ENCODE results near the gene ST6GALNAC3. TPM values are rescaled to one million over a fixed set of nuclear protein-coding genes. Genes with fewer than 3 reads are reported as not detected.
A peak's percentile ranks its signal among the peaks of the same experiment; 100 is the strongest.

The ST6GALNAC3 gene
- total RNA-seq, 2 donors from 2014 or later: 6.3 to 7.6 TPM

DNA sequence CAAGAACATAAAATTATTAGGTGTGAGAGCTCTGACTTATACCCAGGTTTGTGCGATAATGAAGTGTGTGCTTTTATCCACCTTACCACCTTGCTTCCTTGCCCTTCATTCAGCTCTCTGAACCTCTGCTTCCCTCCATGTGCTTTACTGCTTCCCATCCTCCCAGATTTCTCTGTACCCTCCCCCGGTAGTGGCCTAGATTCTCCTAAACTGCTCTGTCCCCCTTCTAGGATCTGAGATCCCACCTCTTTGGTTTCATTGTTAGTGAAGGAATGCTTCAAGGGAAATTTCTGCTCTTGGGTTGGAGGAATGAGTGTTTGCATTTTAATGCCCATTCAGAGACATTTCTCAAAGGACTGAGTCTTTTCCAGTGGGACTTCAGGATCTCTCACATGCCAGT lies 159.5 kb downstream of the ST6GALNAC3 start:
- H3K4me1 ChIP-seq (ENCODE audit: control insufficient read depth, insufficient read depth, low read length): no peaks in the 10 kb centered on the region
- no peak for TF ChIP-seq CTCF (conservative IDR thresholded peaks at IDR 0.05)
- peaks cover 45% of the 10 kb centered on the region for H3K27me3 ChIP-seq (ENCODE audit: control insufficient read depth, insufficient read depth, low read length, poor library complexity, severe bottlenecking)
- H3K4me3 ChIP-seq (ENCODE audit: low read length): no peak overlapping the region
- Mint-ChIP-seq H3K27me3 (ENCODE audit: insufficient read depth) (peaks cover 2% of the 10 kb centered on the region), H3K27ac (no peak overlapping the region), H3K9me3 (no peaks in the 10 kb centered on the region), H3K4me3 (no peak overlapping the region), H3K4me1 (peaks cover 32% of the 10 kb centered on the region), H3K36me3 (ENCODE audit: low read depth) (no peaks in the 10 kb centered on the region)
- WGBS, 2 experiments (ENCODE audit: insufficient coverage in 1 of 2, insufficient read length in 1 of 2): 88 to 100% methylated on average over 1 to 2 of the region's 2 CpGs
- H3K36me3 ChIP-seq (ENCODE audit: control insufficient read depth, insufficient read depth, low read length): no peaks in the 10 kb centered on the region
- no peak overlapping the region for H3K27ac ChIP-seq (ENCODE audit: low read depth, low read length)
- no peak for DNase-seq
- H3K9ac ChIP-seq (ENCODE audit: extremely low read depth, low read length, poor library complexity, severe bottlenecking): no peak overlapping the region
- no peaks in the 10 kb centered on the region for H3K9me3 ChIP-seq (ENCODE audit: control insufficient read depth, low read length)

DNA sequence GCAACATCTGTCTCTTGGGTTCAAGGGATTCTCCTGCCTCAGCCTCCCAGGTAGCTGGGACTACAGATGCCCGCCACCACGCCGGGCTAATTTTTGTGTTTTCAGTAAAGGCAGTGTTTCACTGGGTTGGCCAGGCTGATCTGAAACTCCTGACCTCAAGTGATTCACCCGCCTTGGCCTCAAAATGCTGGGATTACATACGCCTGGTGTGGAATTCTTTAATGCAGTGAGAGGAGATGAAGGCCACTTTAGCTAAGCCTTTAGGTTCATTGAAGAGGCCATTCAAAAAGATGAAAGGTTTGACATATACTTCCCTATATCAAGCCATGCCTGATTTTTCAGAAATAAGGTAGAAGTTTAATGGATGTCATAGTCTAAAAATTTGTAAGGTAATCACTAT lies 162.7 kb downstream of the ST6GALNAC3 start:
- H3K4me1 ChIP-seq (ENCODE audit: control insufficient read depth, insufficient read depth, low read length): peaks cover 4% of the 10 kb centered on the region
- no peak for DNase-seq
- H3K4me3 Mint-ChIP-seq: no peak overlapping the region
- TF ChIP-seq CTCF (conservative IDR thresholded peaks at IDR 0.05): no peak
- H3K36me3 Mint-ChIP-seq (ENCODE audit: low read depth): no peaks in the 10 kb centered on the region
- 91 to 100% methylated on average over 3 to 5 of the region's 5 CpGs for WGBS, 2 experiments (ENCODE audit: insufficient coverage in 1 of 2, insufficient read length in 1 of 2)
- no peak overlapping the region for H3K27ac ChIP-seq (ENCODE audit: low read depth, low read length)
- peaks cover 37% of the 10 kb centered on the region for H3K4me1 Mint-ChIP-seq
- peak overlapping the region; percentile 10 for H3K27ac Mint-ChIP-seq
- H3K27me3 Mint-ChIP-seq (ENCODE audit: insufficient read depth): peaks cover 2% of the 10 kb centered on the region
- H3K9me3 Mint-ChIP-seq: no peaks in the 10 kb centered on the region
- H3K9ac ChIP-seq (ENCODE audit: extremely low read depth, low read length, poor library complexity, severe bottlenecking): no peak overlapping the region
- no peaks in the 10 kb centered on the region for H3K36me3 ChIP-seq (ENCODE audit: control insufficient read depth, insufficient read depth, low read length)
- no peak overlapping the region for H3K4me3 ChIP-seq (ENCODE audit: low read length)
- no peaks in the 10 kb centered on the region for H3K9me3 ChIP-seq (ENCODE audit: control insufficient read depth, low read length)
- H3K27me3 ChIP-seq (ENCODE audit: control insufficient read depth, insufficient read depth, low read length, poor library complexity, severe bottlenecking): peaks cover 45% of the 10 kb centered on the region

- Mint-ChIP-seq H3K27me3 (ENCODE audit: insufficient read depth) (peaks cover 2% of the 10 kb centered on the region), H3K27ac (peak overlapping the region; percentile 7), H3K9me3 (peaks cover 7% of the 10 kb centered on the region), H3K4me1 (peaks cover 37% of the 10 kb centered on the region), H3K36me3 (ENCODE audit: low read depth) (no peaks in the 10 kb centered on the region), H3K4me3 (no peak overlapping the region)
- peaks cover 35% of the 10 kb centered on the region for H3K27me3 ChIP-seq (ENCODE audit: control insufficient read depth, insufficient read depth, low read length, poor library complexity, severe bottlenecking)
- H3K4me3 ChIP-seq (ENCODE audit: low read length): no peak overlapping the region
- no peak overlapping the region for H3K9ac ChIP-seq (ENCODE audit: extremely low read depth, low read length, poor library complexity, severe bottlenecking)
- TF ChIP-seq CTCF (conservative IDR thresholded peaks at IDR 0.05): no peak
- peak; percentile 53 for DNase-seq
- H3K4me1 ChIP-seq (ENCODE audit: control insufficient read depth, insufficient read depth, low read length): peaks cover 4% of the 10 kb centered on the region
- no peaks in the 10 kb centered on the region for H3K9me3 ChIP-seq (ENCODE audit: control insufficient read depth, low read length)
- peak overlapping the region; percentile 53 for H3K27ac ChIP-seq (ENCODE audit: low read depth, low read length)
- no peaks in the 10 kb centered on the region for H3K36me3 ChIP-seq (ENCODE audit: control insufficient read depth, insufficient read depth, low read length)
- WGBS, 2 experiments (ENCODE audit: insufficient coverage in 1 of 2, insufficient read length in 1 of 2): 72 to 74% methylated on average over 5 to 6 of the region's 6 CpGs
These were observed 163.6 kb downstream of the ST6GALNAC3 start for GRCh38 chr1:76238094-76238628.
